HepG2 (cell line): ENCODE measurements around the gene TMEM14C. TPM values are rescaled to one million over a fixed set of nuclear protein-coding genes. Genes with fewer than 3 reads are reported as not detected.

ENCODE experiments used
- ATAC-seq: fragments of 200-7000 bp; cut with Tn5 transposase; 3 replicates; pipeline ENCODE4 v1.9.1; 2020; ENCODE audit warnings: mild to moderate bottlenecking, moderate library complexity
- BruUV-seq: library from RNA; stranded (reverse); fragments of 400-500 nt; replicated peaks from 2 replicates; lab custom pipeline; 2021; lab: Mats Ljungman, UMichigan
- CTCF ChIA-PET: fragments of 300-600 bp; formaldehyde crosslinking; extraction: SDS; loops from one replicate; lab custom pipeline; 2021; ENCODE audit warnings: low total read pairs, inconsistent platforms, low intra/inter-chr PET ratio; lab: Yijun Ruan, JAX
- POLR2A ChIA-PET: fragments of 350-600 bp; sonication (Branson Sonifier 250); formaldehyde crosslinking; loops from one replicate; lab custom pipeline; 2020; ENCODE audit warnings: antibody characterized with exemption, inconsistent platforms; lab: Yijun Ruan, JAX
- DNase-seq: peaks from one replicate; pipeline ENCODE4 v3.0.0-alpha.2; 2015; ENCODE audit warnings: low spot score
- FAIRE-seq: peaks from 3 replicates; lab custom pipeline; 2011; peaks lifted over from hg19 to GRCh38; lab: Jason Lieb, UNC
- H2AFZ ChIP-seq: one replicate; pipeline ENCODE4 v1.6.1; 2011; ENCODE audit warnings: low read length, inconsistent platforms
- H3K27ac ChIP-seq: fragments of 300-600 bp; 3 replicates; pipeline ENCODE4 v1.8.0; 2011; ENCODE audit warnings: mixed run types, mild to moderate bottlenecking, mixed read lengths, low read length, inconsistent platforms; ENCODE audit not compliant: insufficient read depth; ENCODE audit errors: extremely low read length
- H3K27me3 ChIP-seq, 2 experiments: fragments of 200-600 bp in 1 of 2; 2 replicates in 1 of 2; 3 replicates in 1 of 2; pipeline versions ENCODE4 v1.6.0 to v1.8.0; 2011; ENCODE audit warnings: low read length in 2 of 2, mild to moderate bottlenecking in 2 of 2, moderate library complexity in 2 of 2, inconsistent platforms in 1 of 2; ENCODE audit not compliant: insufficient read depth in 2 of 2, control insufficient read depth in 1 of 2
- H3K36me3 ChIP-seq, 2 experiments: fragments of 200-600 bp in 1 of 2; replicated peaks in 1 of 2; 2 replicates in 1 of 2; 3 replicates in 1 of 2; pipeline versions ENCODE4 v1.5.1 to v1.8.0; 2011; ENCODE audit warnings: low read length in 2 of 2, inconsistent platforms in 1 of 2; ENCODE audit not compliant: insufficient read depth in 2 of 2, control insufficient read depth in 1 of 2
- H3K4me1 ChIP-seq: 2 replicates; pipeline ENCODE4 v1.5.1; 2012; ENCODE audit warnings: low read length, inconsistent platforms; ENCODE audit not compliant: insufficient read depth
- H3K4me2 ChIP-seq: 2 replicates; pipeline ENCODE4 v1.6.0; 2011; ENCODE audit warnings: low read depth, low read length, inconsistent platforms
- H3K4me3 ChIP-seq, 3 experiments: fragments of 200-600 bp in 1 of 3; sonication (generic), shearing (Covaris generic) in 1 of 3; replicated peaks in 1 of 3; 2 replicates each; pipeline ENCODE4 v1.5.1; 2011 to 2016; ENCODE audit warnings: low read length in 3 of 3, inconsistent platforms in 2 of 3, low read depth in 2 of 3, mild to moderate bottlenecking in 2 of 3, control low read depth in 1 of 3, mixed read lengths in 1 of 3; ENCODE audit not compliant: insufficient read depth in 1 of 3
- H3K79me2 ChIP-seq: one replicate; pipeline ENCODE4 v1.6.1; 2011; ENCODE audit warnings: low read length, inconsistent platforms; ENCODE audit not compliant: insufficient read depth
- H3K9ac ChIP-seq: 2 replicates; pipeline ENCODE4 v1.6.0; 2011; ENCODE audit warnings: mild to moderate bottlenecking, low read depth, low read length, inconsistent platforms; ENCODE audit not compliant: insufficient read depth
- H3K9me3 ChIP-seq: 2 replicates; pipeline ENCODE4 v1.5.1; 2012; ENCODE audit warnings: mild to moderate bottlenecking, low read length
- H4K20me1 ChIP-seq: 2 replicates; pipeline ENCODE4 v1.6.0; 2011; ENCODE audit warnings: inconsistent platforms, mild to moderate bottlenecking, low read length, moderate library complexity; ENCODE audit not compliant: insufficient read depth
- ARNT ChIP-seq: fragments of 450-650 bp; IDR thresholded peaks from 2 replicates; pipeline ENCODE4 v1.6.1; 2017
- ATM ChIP-seq: fragments of 450-650 bp; IDR thresholded peaks from 2 replicates; pipeline ENCODE4 v1.7.1; 2017; ENCODE audit warnings: mild to moderate bottlenecking, borderline replicate concordance
- HMG20B ChIP-seq: conservative IDR thresholded peaks from 2 replicates; pipeline ENCODE4 v1.6.1; 2016; ENCODE audit warnings: missing genetic modification reagents, missing compliant biosample characterization
- MLLT10 ChIP-seq: sonication (generic); formaldehyde crosslinking; IDR thresholded peaks from 2 replicates; pipeline ENCODE4 v1.4.0; 2020; ENCODE audit warnings: missing genetic modification reagents
- SALL2 ChIP-seq: sonication (generic); formaldehyde crosslinking; IDR thresholded peaks from 2 replicates; pipeline ENCODE4 v1.8.1; 2023; ENCODE audit warnings: mild to moderate bottlenecking, missing genetic modification reagents, inconsistent platforms
- SIX1 ChIP-seq: sonication (generic); formaldehyde crosslinking; IDR thresholded peaks from 2 replicates; pipeline ENCODE4 v1.4.0; 2020; ENCODE audit warnings: missing genetic modification reagents, borderline replicate concordance
- TCF7 ChIP-seq: sonication (generic); IDR thresholded peaks from 2 replicates; pipeline ENCODE4 v1.6.1; 2016; ENCODE audit warnings: antibody characterized with exemption, low read depth
- TRIM24 ChIP-seq: sonication (generic); formaldehyde crosslinking; IDR thresholded peaks from 2 replicates; pipeline ENCODE4 v1.8.0; 2022; ENCODE audit warnings: mild to moderate bottlenecking, missing genetic modification reagents
- ZNF530 ChIP-seq: sonication (generic); formaldehyde crosslinking; IDR thresholded peaks from 2 replicates; pipeline ENCODE4 v1.5.0; 2020; ENCODE audit warnings: low read depth, mild to moderate bottlenecking, missing genetic modification reagents
- WGBS: methylation state at CpG from one replicate; pipeline ENCODE4 v1.1.6; 2017; ENCODE audit warnings: low lambda C conversion rate; 5-methylcytosine and 5-hydroxymethylcytosine counted together
- in situ Hi-C: cut with HindIII; loops from 2 replicates; pipeline ENCODE4 v1.10.0; 2017; ENCODE audit warnings: low pct_unique_long_range_greater_than_20kb; ENCODE audit not compliant: extremely low pct_ligation_motif_present
- intact Hi-C: fragments of 100-400 bp; cut with micrococcal nuclease; formaldehyde crosslinking; loops from one replicate; pipeline ENCODE4 v1.10.0; 2022; ENCODE audit not compliant: unreplicated experiment
- polyA plus RNA-seq, 8 experiments: library from polyadenylated mRNA; depleted of rRNA in 3 of 8; stranded (reverse) in 7 of 8; unstranded in 1 of 8; fragments of >200 nt; fragmentation: Illumina TruSeq in 4 of 8; extraction: Trizol in 4 of 8; gene quantifications; 2 replicates each; pipeline versions ENCODE4 v1.2.1 to v1.2.3, GENCODE V29; 2011 to 2016; ENCODE audit warnings: low read depth in 4 of 8, missing spikeins in 1 of 8, mixed read lengths in 1 of 8; ENCODE audit not compliant: insufficient read depth in 1 of 8
- total RNA-seq, 5 experiments: library from RNA; depleted of rRNA; stranded (reverse); fragments of >200 nt; fragmentation: Illumina TruSeq; extraction: Trizol; gene quantifications; 2 replicates each; pipeline ENCODE4 v1.2.3, GENCODE V29; 2016; ENCODE audit warnings: low read depth in 1 of 5
- TF ChIP-seq, protein P1 (sequence below): sonication (generic); formaldehyde crosslinking; IDR thresholded peaks from 2 replicates; pipeline ENCODE4 v1.9.0; 2021; ENCODE audit warnings: mild to moderate bottlenecking, missing genetic modification reagents

TMEM14C gene
- total and polyA plus RNA-seq, 2 of the 13 experiments (the other 11 are each of a cell fraction or from before 2014, with no cell fraction given): 184 TPM

DNA sequence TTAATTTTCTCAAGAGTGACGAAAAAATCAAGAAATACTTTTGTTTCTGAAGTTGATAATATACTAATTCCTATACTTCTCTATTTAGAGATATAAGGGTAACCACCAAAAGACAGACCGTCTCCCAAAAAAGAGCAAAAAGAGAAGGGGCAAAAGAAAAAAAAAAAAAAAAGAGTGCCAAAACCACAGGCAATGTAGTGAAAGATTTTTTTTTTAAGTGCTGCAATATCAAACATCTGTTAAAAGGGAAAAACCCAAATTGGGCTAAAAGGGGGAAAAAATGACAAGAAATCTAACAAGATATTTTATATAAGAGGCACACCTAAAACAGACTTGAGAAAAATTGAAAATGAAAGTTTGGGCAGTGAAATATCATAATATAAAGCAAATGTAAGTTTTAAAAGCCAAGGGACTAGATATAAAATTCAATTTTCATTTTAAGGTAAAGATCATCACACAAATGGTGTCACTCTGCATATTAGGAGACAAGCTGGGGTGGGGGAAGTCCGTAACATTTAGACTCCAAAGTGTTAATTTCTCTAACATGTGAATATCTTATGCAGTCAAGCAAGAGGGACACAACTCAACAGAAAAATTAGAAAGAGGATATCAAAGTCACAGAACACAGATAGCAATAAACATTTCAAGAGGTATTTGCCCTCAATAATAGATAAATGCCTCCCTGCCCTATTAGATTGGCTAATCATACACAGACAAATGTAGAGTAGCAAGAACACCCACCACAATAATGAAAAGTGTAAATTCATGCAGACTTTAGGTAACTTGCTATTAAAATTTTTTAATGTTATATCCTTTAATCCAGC lies 37.6 kb upstream of the TMEM14C start:
- H3K79me2 ChIP-seq: no peaks in the 10 kb centered on the region
- in situ Hi-C loops: no loop called here
- DNase-seq (no peak), FAIRE-seq (no peak), ATAC-seq (no peak)
- H3K36me3 ChIP-seq: no peaks in the 10 kb centered on the region
- H3K27ac ChIP-seq: no peak overlapping the region
- WGBS: 25% methylated on average over 3 of the region's 3 CpGs
- BruUV-seq: no TSS peak
- POLR2A ChIA-PET: interaction anchor here (1.1 kb wide), 1 partner anchor 10 kb away, joined by 5 read pairs; the partner anchor contains the start of genes C6orf52 and PAK1IP1
- intact Hi-C loops: no loop called here
- peaks cover 3 to 14% of the 10 kb centered on the region in 2 experiments; a peak in 3 of 5 replicates for H3K27me3 ChIP-seq
- no peaks in the 10 kb centered on the region for H4K20me1 ChIP-seq
- H2AFZ ChIP-seq: no peak overlapping the region
- no peak overlapping the region for H3K9ac ChIP-seq
- H3K4me2 ChIP-seq: no peak overlapping the region
- TF ChIP-seq SIX1 (CRISPR knock-in tag) (no peak), ARNT (no peak), ATM (no peak), TCF7 (no peak), ZNF530 (no peak), TRIM24 (CRISPR knock-in tag) (no peak), HMG20B (CRISPR knock-in tag) (no peak), MLLT10 (CRISPR knock-in tag) (no peak), SALL2 (CRISPR knock-in tag) (no peak)
- TF ChIP-seq, protein P1, sequence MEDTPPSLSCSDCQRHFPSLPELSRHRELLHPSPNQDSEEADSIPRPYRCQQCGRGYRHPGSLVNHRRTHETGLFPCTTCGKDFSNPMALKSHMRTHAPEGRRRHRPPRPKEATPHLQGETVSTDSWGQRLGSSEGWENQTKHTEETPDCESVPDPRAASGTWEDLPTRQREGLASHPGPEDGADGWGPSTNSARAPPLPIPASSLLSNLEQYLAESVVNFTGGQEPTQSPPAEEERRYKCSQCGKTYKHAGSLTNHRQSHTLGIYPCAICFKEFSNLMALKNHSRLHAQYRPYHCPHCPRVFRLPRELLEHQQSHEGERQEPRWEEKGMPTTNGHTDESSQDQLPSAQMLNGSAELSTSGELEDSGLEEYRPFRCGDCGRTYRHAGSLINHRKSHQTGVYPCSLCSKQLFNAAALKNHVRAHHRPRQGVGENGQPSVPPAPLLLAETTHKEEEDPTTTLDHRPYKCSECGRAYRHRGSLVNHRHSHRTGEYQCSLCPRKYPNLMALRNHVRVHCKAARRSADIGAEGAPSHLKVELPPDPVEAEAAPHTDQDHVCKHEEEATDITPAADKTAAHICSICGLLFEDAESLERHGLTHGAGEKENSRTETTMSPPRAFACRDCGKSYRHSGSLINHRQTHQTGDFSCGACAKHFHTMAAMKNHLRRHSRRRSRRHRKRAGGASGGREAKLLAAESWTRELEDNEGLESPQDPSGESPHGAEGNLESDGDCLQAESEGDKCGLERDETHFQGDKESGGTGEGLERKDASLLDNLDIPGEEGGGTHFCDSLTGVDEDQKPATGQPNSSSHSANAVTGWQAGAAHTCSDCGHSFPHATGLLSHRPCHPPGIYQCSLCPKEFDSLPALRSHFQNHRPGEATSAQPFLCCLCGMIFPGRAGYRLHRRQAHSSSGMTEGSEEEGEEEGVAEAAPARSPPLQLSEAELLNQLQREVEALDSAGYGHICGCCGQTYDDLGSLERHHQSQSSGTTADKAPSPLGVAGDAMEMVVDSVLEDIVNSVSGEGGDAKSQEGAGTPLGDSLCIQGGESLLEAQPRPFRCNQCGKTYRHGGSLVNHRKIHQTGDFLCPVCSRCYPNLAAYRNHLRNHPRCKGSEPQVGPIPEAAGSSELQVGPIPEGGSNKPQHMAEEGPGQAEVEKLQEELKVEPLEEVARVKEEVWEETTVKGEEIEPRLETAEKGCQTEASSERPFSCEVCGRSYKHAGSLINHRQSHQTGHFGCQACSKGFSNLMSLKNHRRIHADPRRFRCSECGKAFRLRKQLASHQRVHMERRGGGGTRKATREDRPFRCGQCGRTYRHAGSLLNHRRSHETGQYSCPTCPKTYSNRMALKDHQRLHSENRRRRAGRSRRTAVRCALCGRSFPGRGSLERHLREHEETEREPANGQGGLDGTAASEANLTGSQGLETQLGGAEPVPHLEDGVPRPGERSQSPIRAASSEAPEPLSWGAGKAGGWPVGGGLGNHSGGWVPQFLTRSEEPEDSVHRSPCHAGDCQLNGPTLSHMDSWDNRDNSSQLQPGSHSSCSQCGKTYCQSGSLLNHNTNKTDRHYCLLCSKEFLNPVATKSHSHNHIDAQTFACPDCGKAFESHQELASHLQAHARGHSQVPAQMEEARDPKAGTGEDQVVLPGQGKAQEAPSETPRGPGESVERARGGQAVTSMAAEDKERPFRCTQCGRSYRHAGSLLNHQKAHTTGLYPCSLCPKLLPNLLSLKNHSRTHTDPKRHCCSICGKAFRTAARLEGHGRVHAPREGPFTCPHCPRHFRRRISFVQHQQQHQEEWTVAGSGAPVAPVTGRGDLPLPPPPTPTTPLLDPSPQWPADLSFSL (CRISPR knock-in tag): no peak
- peaks cover 3% of the 10 kb centered on the region; the same call in 1 of the 2 replicates for H3K4me1 ChIP-seq
- no peak overlapping the region for H3K4me3 ChIP-seq
- no peaks in the 10 kb centered on the region for H3K9me3 ChIP-seq
- CTCF ChIA-PET: no interaction called here
